ENCODE measurements around the gene OMA1.

OMA1 gene

DNA sequence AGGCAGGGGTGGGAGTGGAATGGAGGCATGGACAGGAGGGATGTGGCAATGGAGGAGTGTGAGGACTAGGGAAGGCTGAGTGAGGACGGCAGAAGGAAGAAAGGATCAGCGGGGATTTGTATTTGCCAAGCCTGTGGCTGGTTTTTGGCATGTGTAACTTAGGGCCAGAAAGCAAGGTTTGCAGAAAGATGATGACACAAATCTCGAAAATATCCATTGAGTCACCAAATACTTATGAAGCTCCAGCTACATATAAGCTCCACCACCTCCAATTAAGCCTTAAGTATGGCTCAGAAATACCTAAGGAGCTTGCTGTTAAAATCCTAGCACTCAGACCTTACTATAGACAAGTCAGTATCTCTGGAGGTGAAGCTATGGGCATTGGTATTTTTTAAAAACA lies 90.1 kb downstream of the OMA1 start:
- DNase-seq, result no peak

DNA sequence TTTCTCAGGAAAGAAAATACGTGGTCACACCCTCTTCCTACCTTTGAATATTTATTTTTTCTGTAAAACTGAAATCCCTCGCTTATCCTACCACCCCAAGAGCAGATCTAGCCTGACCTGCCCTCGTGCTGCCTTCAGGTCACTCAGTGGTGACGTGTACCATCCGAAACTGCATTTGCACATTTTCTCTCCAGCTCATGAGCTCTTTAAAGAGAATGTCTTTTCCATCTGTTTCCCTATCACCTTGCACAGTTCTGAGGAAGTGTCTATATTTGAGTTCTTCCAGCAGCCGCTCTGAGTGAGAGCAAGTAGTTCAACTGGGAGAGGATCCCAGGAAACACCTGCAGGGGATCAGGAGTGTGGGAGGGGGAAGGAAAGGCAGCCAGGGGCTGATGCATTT lies 91.7 kb downstream of the OMA1 start:
- DNase-seq, result no peak

DNA sequence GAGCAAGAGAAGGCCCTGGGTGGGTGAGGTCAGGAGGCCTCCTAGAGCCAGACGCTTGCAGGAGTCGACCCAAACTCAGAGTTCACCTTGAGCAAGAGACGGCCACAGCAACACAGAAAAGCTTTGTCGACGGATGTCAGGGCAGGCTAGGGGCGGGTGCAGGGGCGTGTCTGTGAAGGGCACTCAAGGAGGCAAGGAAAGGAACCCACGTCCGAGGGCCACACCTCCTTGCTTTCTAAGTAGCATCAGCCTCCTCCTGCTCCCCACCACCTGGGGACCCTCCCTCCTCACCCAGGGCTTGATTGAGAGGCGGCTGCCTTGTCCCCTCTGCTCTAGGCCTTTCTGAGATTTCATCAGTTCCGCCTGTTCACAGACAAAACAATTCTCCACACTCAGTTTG lies 92.1 kb downstream of the OMA1 start:
- DNase-seq, result no peak

DNA sequence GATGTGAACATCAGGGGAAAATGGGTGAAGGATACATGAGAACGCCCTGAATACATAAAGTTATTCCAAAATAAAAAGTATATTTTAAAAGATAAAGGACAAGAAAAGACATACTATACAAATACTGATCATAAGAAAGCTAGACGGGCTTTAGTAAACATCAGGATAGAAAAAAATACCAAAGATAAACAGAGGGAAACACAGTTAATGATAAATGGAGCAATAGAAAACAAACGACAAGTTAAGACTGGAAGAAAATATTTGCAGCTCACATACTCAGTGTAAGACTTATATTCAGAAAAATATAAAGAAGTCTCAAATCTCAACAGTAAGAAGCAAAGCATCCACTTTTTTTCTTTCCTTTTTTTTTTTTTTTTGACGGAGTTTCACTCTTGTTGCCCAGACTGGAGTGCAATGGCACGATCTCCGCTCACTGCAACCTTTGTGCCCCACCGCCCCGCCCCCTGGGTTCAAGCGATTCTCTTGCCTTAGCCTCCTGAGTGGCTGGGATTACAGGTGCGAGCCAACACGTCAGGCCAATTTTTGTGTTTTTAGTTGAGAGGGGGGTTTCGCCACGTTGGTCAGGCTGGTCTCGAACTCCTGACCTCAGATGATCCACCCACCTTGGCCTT lies 94.8 kb downstream of the OMA1 start:
- no peak for DNase-seq

- no peak for DNase-seq
Observed at GRCh38 chr1:58447886-58448285, 98.6 kb downstream of the OMA1 start.

DNA sequence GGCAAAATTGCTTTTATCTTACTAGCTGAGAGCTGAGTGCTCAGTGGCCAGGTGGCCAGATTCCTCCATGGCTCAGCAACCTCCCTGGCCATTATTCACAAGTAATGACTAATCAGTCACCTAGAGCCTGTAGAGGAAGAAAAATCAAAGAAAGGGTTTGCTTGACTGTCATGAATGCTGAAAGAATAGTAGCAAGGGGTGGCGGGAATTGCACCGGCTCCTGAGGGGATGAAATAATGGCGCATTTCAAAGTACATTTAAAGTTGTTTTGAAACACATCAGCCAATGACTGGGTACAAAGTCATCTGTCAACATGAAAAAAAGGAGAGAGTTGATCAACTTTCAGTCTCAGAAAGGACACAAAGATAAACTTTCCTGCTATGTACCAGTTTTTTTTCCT lies 99.5 kb downstream of the OMA1 start:
- DNase-seq, result no peak

DNA sequence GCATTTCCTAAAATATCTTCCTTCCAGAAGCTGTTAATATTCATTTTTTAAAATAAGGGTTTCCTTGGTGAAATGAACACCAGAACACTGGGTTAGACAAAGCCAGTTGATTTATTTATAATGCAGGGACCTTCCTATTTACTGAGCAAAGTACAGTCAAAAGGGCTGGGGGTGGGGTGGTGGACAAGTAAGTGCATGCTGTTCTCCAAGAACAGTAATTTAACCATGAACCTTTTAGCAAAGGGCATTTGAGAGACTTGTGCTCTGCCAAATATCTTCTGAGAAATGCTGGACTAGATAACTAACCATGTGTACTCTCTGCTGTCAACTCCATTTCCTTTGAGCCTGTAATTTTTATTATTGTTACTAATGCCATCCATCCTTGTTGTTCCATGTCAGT lies 100.2 kb downstream of the OMA1 start:
- no peak for DNase-seq

- DNase-seq, result no peak
Observed at GRCh38 chr1:58443986-58444868, 102.3 kb downstream of the OMA1 start.

DNA sequence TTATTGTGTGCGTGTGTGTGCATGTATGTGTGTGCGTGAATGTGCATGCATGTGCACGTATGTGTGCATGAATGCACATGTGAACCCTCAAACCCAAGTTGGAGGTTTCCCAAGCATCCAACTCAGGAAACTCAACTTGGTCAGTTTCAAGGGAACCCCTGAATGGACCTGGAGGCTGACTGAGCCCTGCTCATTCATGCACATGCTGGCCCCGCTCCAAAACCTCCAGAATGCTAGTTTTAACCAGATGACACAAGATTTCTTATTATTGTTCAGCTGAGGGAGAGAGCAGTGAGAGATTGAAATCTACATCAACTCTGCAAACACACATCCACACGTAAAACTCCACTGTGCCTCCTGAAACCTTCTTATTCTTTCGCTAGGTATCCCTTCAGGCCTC lies 104.4 kb downstream of the OMA1 start:
- no peak for DNase-seq

DNA sequence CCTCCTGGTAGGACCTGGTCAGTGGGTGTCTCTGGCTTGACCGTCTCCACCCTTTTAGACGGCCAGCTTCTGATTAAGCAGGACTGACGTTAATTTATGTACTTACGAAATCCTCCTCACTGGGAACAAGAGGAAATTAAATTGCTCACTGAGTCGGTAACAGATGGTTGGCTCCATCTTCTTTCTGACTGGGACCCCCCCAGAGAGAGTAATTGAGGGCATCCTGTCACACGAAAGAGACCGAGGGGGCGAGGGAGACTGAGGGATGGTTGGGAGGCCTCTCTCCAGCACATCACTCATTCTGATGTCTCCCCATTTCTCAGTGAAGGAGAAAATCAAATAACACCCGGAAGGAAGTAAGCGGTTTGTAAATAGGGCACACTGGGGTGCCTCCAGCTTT lies 104.8 kb downstream of the OMA1 start:
- no peak for DNase-seq

GRCh38 chr1:58440696-58441095 lies 105.8 kb downstream of the OMA1 start:
- no peak for DNase-seq

- no peak for DNase-seq
Observed at GRCh38 chr1:58439946-58440345, 106.6 kb downstream of the OMA1 start.

DNA sequence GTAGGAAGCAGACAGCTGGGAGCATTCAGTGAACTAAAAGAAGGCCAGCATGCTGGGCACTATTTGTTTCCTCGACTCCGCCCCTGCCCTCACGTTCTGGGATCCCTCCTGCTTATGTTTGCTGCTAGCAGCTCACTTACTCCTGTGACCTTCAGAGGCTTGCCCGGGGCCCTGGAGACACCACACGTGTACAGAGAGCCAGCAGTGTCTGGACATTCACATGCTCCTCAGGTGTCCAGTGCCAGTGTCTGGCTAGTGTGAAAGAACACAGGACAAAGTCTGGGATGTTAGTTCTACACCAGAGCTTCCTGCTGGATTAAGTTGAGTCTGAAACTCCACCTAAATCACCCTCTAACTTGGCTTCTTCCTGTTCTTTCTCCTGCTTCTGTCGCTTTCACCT lies 108.1 kb downstream of the OMA1 start:
- no peak for DNase-seq

- DNase-seq, result no peak
Observed at GRCh38 chr1:58437623-58438022, 108.9 kb downstream of the OMA1 start.

DNA sequence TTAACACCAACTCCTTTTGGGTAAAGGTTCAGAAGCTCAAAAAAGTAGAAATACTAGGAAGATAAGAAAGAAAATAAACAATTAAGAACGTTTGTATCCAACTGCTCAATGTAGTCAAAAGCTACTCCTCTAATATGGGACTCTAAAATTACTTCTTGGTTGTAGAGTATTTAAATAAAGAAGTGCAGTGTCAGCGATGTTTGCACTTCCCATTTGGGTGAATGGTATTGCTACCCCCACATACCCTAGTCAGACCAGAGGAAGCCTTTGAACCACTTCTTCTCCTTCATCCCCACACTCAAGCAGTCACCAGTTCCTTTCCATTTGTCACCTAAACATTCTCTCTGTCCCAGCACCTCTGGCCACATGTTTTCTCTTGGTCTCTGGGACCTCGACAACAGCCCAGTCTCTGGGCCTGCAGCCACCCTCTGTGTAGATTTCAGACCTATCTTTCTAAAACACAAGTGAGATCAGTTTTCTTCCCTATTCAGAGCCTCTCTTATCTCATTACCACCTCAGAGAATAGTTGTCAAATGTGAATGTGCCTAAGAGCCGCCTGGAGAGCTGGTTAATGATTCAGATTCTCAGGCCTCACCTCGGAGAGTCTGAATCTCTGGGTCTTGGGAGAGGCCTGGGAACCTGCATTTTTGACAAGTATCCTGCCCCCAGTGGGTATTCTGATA lies 109.8 kb downstream of the OMA1 start:
- no peak for DNase-seq

DNA sequence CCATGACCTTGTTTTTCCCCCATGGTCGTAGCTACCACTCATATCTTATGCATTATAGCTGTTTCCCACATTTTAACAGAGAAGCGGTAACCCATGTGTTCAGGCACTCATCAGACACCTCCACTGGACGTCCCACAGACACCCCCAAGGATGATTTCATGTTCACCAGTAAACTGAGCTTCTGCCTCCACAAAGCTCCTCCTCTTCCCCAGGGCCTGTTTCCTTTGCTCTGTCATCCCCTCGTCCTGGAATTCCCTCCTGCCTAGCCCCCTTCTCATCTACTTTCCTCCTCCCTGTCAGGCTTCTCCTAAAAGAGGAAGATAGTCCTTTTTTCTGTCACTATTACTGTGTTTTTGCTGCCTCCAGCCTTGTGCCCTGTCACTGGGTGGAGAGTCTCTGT lies 111.2 kb downstream of the OMA1 start:
- DNase-seq, result no peak

DNA sequence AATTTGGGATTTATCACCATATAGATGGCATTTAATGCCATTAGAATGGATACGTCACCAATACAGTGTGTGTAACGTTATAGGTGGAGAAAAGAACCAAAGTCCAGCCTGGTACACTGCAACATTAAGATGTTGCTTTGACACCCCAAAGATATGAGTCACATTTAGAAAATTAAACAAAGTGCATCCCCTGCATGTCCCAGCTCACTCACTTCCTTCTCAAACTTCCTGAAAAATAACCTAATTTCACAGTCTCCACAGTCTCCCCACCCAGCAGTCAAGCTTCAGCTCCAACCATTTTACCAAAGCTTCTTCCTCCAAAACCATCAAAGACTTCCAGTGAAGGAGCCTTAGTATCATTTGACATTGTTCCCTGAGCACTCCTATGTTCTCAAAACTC lies 111.9 kb downstream of the OMA1 start:
- no peak for DNase-seq

GRCh38 chr1:58434181-58434580 lies 112.3 kb downstream of the OMA1 start:
- DNase-seq, result no peak

DNA sequence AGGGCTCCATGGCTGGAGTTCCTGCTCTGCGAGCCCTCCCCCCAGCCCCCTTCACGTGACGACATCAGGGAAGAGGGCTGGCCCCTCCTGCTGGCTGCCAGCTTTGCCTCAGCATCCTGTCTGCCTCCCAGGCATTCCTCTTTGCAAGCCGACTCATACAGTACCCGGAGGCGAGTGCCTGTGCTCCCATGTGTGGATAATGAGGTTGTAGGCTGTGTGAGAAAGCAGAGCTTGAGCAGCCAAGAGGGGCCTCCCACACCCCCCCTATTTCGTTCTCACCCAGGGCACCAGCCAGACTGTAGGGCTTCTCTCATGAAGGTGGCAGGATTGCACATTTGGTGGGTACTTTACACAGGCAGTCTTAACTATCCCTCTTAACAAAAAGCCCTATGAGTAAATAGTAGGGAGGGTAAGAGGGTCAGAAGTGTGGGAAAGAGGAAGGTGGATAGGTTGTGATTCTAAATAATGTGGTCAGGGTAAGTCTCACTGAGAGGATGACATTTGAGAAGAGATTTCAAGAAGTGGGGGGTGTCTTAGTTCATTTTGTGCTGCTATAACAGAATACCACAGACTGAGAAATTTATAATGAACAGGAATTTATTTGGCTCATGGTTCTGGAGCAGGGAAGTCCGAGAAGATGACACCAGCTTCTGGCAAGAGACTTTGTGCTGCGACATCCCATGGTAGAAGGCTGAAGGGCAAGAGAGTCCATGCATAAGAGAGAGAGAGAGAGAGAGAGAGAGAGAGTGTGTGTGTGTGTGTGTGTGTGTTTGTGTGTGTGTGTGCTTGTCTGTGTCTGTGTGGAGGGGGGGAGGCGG lies 113.5 kb downstream of the OMA1 start:
- DNase-seq, result no peak

GRCh38 chr1:58431901-58432620 lies 114.5 kb downstream of the OMA1 start:
- DNase-seq, result no peak

All from activated effector memory CD4-positive, alpha-beta T cell treated with Interleukin-2 at 50 U/mL for 16 hours (primary cell).